Trophoblast cell (in vitro differentiated cells and primary cell): ENCODE results near the gene PDE4D.

Experiments used
- DNase-seq, 2 donors: peaks; one replicate each; pipeline ENCODE4 v3.0.0-alpha.2; 2016
- H2AFZ ChIP-seq: 2 replicates; pipeline ENCODE4 v1.6.1; 2013; ENCODE audit warnings: low read length, moderate library complexity, mild to moderate bottlenecking; ENCODE audit not compliant: insufficient read depth, poor library complexity
- H2AK5ac ChIP-seq: 2 replicates; pipeline ENCODE4 v1.6.1; 2013; ENCODE audit warnings: mild to moderate bottlenecking, low read length
- H2BK120ac ChIP-seq: 2 replicates; pipeline ENCODE4 v1.6.1; 2013; ENCODE audit warnings: low read length, mild to moderate bottlenecking, moderate library complexity; ENCODE audit not compliant: insufficient read depth, poor library complexity
- H2BK12ac ChIP-seq: 2 replicates; pipeline ENCODE4 v1.6.1; 2013; ENCODE audit warnings: mild to moderate bottlenecking, low read length, moderate library complexity
- H2BK5ac ChIP-seq: 2 replicates; pipeline ENCODE4 v1.6.1; 2013; ENCODE audit warnings: low read length, low read depth, moderate library complexity, mild to moderate bottlenecking; ENCODE audit not compliant: poor library complexity
- H3K14ac ChIP-seq: 2 replicates; pipeline ENCODE4 v1.6.1; 2013; ENCODE audit warnings: mild to moderate bottlenecking, low read length
- H3K18ac ChIP-seq: 2 replicates; pipeline ENCODE4 v1.6.1; 2013; ENCODE audit warnings: mild to moderate bottlenecking, low read length
- H3K23ac ChIP-seq: 2 replicates; pipeline ENCODE4 v1.6.1; 2013; ENCODE audit warnings: low read length
- H3K27ac ChIP-seq: 2 replicates; pipeline ENCODE4 v1.5.1; 2013; ENCODE audit warnings: low read depth, mild to moderate bottlenecking, inconsistent platforms, low read length, moderate library complexity
- H3K27me3 ChIP-seq: 2 replicates; pipeline ENCODE4 v1.6.1; 2013; ENCODE audit warnings: inconsistent platforms, mild to moderate bottlenecking, low read length, moderate library complexity; ENCODE audit not compliant: insufficient read depth
- H3K36me3 ChIP-seq, 2 experiments: 1 replicate in 1 of 2; 2 replicates in 1 of 2; pipeline ENCODE4 v1.6.1; 2013; ENCODE audit warnings: low read length in 2 of 2, mild to moderate bottlenecking in 2 of 2, moderate library complexity in 1 of 2; ENCODE audit not compliant: insufficient read depth in 2 of 2, control insufficient read depth in 1 of 2
- H3K4ac ChIP-seq: 2 replicates; pipeline ENCODE4 v1.6.1; 2013; ENCODE audit warnings: low read depth, mild to moderate bottlenecking, low read length, moderate library complexity
- H3K4me1 ChIP-seq, 2 experiments: 1 replicate in 1 of 2; 2 replicates in 1 of 2; pipeline ENCODE4 v1.6.1; 2013; ENCODE audit warnings: low read length in 2 of 2, mild to moderate bottlenecking in 2 of 2, moderate library complexity in 1 of 2; ENCODE audit not compliant: insufficient read depth in 2 of 2, control insufficient read depth in 1 of 2
- H3K4me2 ChIP-seq: 2 replicates; pipeline ENCODE4 v1.6.1; 2013; ENCODE audit warnings: inconsistent platforms, mild to moderate bottlenecking, low read length, moderate library complexity
- H3K4me3 ChIP-seq: 2 replicates; pipeline ENCODE4 v1.5.1; 2013; ENCODE audit warnings: mild to moderate bottlenecking, low read depth, low read length, inconsistent platforms
- H3K79me1 ChIP-seq: one replicate; pipeline ENCODE4 v1.6.1; 2013; ENCODE audit warnings: low read length
- H3K79me2 ChIP-seq: 2 replicates; pipeline ENCODE4 v1.6.1; 2013; ENCODE audit warnings: low read length, mild to moderate bottlenecking; ENCODE audit not compliant: control insufficient read depth, insufficient read depth, poor library complexity
- H3K9ac ChIP-seq: 2 replicates; pipeline ENCODE4 v1.6.1; 2013; ENCODE audit warnings: mild to moderate bottlenecking, low read length
- H3K9me3 ChIP-seq: 2 replicates; pipeline ENCODE4 v1.6.1; 2013; ENCODE audit warnings: low read depth, mild to moderate bottlenecking, control low read depth, inconsistent platforms, low read length; ENCODE audit not compliant: insufficient read depth
- H4K12ac ChIP-seq: 2 replicates; pipeline ENCODE4 v1.6.1; 2013; ENCODE audit warnings: low read depth, mild to moderate bottlenecking, low read length, moderate library complexity
- H4K8ac ChIP-seq: 2 replicates; pipeline ENCODE4 v1.6.1; 2013; ENCODE audit warnings: low read depth, mild to moderate bottlenecking, low read length, moderate library complexity
- H4K91ac ChIP-seq: one replicate; pipeline ENCODE4 v1.6.1; 2013; ENCODE audit warnings: low read depth, mild to moderate bottlenecking, low read length, moderate library complexity
- WGBS: extraction: QIAGEN DNeasy Blood & Tissue Kit; methylation state at CpG from one replicate; pipeline ENCODE4 v1.1.7; 2013; ENCODE audit warnings: missing lambda C conversion rate; ENCODE audit not compliant: insufficient read length, insufficient coverage; ENCODE audit errors: extremely low coverage; 5-methylcytosine and 5-hydroxymethylcytosine counted together

The PDE4D gene

DNA sequence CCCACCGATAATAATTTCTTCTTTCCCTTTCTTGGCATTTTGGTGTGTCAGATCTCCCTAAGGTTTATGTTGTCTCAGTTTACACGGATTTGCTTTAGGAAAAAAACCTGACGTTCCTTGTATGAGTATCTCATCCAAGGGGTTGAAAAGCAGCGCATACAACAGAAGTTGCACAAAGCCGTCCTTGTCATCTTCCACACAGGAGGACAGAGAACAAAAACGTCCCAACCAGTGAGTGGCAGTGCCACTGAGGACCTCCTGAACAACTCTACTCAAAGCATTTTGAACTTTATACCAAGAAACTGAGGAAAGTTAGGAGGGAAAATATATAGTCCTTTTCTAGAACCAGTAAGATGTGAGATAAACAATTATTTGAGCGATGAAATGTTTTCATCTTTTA, 547.0 kb downstream of the PDE4D start:
- no peak overlapping the region for H3K23ac ChIP-seq
- H3K27me3 ChIP-seq, result no peaks in the 10 kb centered on the region
- no peak overlapping the region for H4K91ac ChIP-seq
- no peaks in the 10 kb centered on the region for H3K79me2 ChIP-seq
- H3K4me1 ChIP-seq, result no peaks in the 10 kb centered on the region
- no peak overlapping the region for H2AK5ac ChIP-seq
- WGBS, result 100% methylated on average over 1 of the region's 7 CpGs
- H4K12ac ChIP-seq, result no peak overlapping the region
- H4K8ac ChIP-seq, result no peak overlapping the region
- H3K14ac ChIP-seq, result no peak overlapping the region
- no peak overlapping the region for H2AFZ ChIP-seq
- no peak overlapping the region for H2BK5ac ChIP-seq
- H3K4me2 ChIP-seq, result no peak overlapping the region
- H3K9me3 ChIP-seq, result no peaks in the 10 kb centered on the region
- no peak overlapping the region for H3K9ac ChIP-seq
- no peak overlapping the region for H3K18ac ChIP-seq
- no peaks in the 10 kb centered on the region for H3K79me1 ChIP-seq
- H2BK120ac ChIP-seq, result no peak overlapping the region
- no peak overlapping the region for H3K4me3 ChIP-seq
- DNase-seq, result no peak
- H3K4ac ChIP-seq, result no peak overlapping the region
- no peak overlapping the region for H3K27ac ChIP-seq
- no peaks in the 10 kb centered on the region for H3K36me3 ChIP-seq
- H2BK12ac ChIP-seq, result no peak overlapping the region

DNA sequence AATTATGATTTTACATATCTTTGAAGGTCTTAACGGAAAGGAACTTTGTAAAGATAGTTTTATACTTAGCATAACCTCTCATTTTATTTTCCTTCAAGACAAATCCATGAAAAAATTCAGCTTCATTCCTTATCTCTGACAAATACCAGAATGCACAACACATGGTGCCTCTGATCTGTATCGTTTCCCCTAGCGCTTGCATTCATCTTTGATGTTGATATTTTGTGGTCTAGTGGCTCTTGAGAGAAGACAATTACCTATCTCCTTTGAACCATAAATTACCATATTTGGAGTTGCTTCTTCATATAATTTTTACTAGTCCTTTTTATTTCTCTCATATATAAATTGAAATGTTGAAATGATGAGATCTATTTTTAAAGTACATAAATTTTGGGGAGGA, 551.3 kb downstream of the PDE4D start:
- H3K4me2 ChIP-seq, result no peak overlapping the region
- no CpG with 5 or more reads among the region's 3 CpGs for whole genome bisulfite sequencing
- H4K12ac ChIP-seq, result no peak overlapping the region
- no peak overlapping the region for H3K18ac ChIP-seq
- no peak overlapping the region for H2BK12ac ChIP-seq
- no peak overlapping the region for H3K23ac ChIP-seq
- H3K9ac ChIP-seq, result no peak overlapping the region
- no peak overlapping the region for H2BK120ac ChIP-seq
- no peaks in the 10 kb centered on the region for H3K9me3 ChIP-seq
- no peaks in the 10 kb centered on the region for H3K4me1 ChIP-seq
- H2BK5ac ChIP-seq, result no peak overlapping the region
- H3K4me3 ChIP-seq, result no peak overlapping the region
- H4K8ac ChIP-seq, result no peak overlapping the region
- H3K36me3 ChIP-seq, result no peaks in the 10 kb centered on the region
- no peak overlapping the region for H3K4ac ChIP-seq
- no peak overlapping the region for H4K91ac ChIP-seq
- no peaks in the 10 kb centered on the region for H3K27me3 ChIP-seq
- H2AFZ ChIP-seq, result no peak overlapping the region
- peak; percentile 14 to 59 for DNase-seq
- no peaks in the 10 kb centered on the region for H3K79me1 ChIP-seq
- H3K14ac ChIP-seq, result no peak overlapping the region
- no peak overlapping the region for H3K27ac ChIP-seq
- no peak overlapping the region for H2AK5ac ChIP-seq
- no peaks in the 10 kb centered on the region for H3K79me2 ChIP-seq

- H3K27me3 ChIP-seq, result no peaks in the 10 kb centered on the region
- H2BK5ac ChIP-seq, result no peak overlapping the region
- no peak overlapping the region for H3K4me2 ChIP-seq
- H3K27ac ChIP-seq, result no peak overlapping the region
- H3K36me3 ChIP-seq, result no peaks in the 10 kb centered on the region
- H4K8ac ChIP-seq, result no peak overlapping the region
- H3K79me1 ChIP-seq, result no peaks in the 10 kb centered on the region
- H3K79me2 ChIP-seq, result no peaks in the 10 kb centered on the region
- no peak overlapping the region for H3K9ac ChIP-seq
- no peak overlapping the region for H2BK120ac ChIP-seq
- DNase-seq, result peak; percentile 12 to 54
- H3K4ac ChIP-seq, result no peak overlapping the region
- H3K14ac ChIP-seq, result no peak overlapping the region
- H2AK5ac ChIP-seq, result no peak overlapping the region
- H3K4me3 ChIP-seq, result no peak overlapping the region
- no peak overlapping the region for H3K18ac ChIP-seq
- H2BK12ac ChIP-seq, result no peak overlapping the region
- H3K9me3 ChIP-seq, result no peaks in the 10 kb centered on the region
- H2AFZ ChIP-seq, result no peak overlapping the region
- no peaks in the 10 kb centered on the region for H3K4me1 ChIP-seq
- no peak overlapping the region for H3K23ac ChIP-seq
- no CpG with 5 or more reads among the region's 4 CpGs for WGBS
- H4K91ac ChIP-seq, result no peak overlapping the region
- no peak overlapping the region for H4K12ac ChIP-seq
Observed at GRCh38 chr5:59341760-59342159, 551.8 kb downstream of the PDE4D start.

DNA sequence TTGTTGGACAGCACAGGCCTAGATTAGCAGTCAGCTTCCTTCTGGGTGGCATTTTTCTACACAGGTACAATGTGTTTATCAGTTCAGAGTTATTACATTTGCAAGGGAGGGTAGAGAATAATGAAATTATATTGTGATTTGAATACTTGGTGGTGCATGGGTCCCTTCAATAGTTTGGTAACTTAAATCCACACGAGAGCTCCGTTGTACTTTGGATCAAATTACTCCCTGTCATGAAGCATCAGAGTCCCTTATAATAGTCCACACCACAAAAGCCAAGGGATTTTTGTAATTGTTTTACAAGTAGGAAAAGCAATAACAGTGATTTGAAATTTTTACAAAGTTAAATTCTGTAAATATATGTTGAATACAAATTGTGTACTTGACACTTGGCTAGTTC, 552.4 kb downstream of the PDE4D start:
- no peak overlapping the region for H3K4me3 ChIP-seq
- no peak overlapping the region for H2BK12ac ChIP-seq
- no peak overlapping the region for H4K8ac ChIP-seq
- no peak overlapping the region for H4K91ac ChIP-seq
- no CpG with 5 or more reads among the region's 2 CpGs for WGBS
- H3K23ac ChIP-seq, result no peak overlapping the region
- no peak overlapping the region for H3K18ac ChIP-seq
- H3K9me3 ChIP-seq, result no peaks in the 10 kb centered on the region
- H3K4me1 ChIP-seq, result no peaks in the 10 kb centered on the region
- no peak overlapping the region for H2AFZ ChIP-seq
- no peak for DNase-seq
- no peak overlapping the region for H3K4ac ChIP-seq
- no peak overlapping the region for H2BK5ac ChIP-seq
- no peak overlapping the region for H3K9ac ChIP-seq
- H3K27me3 ChIP-seq, result no peaks in the 10 kb centered on the region
- H3K27ac ChIP-seq, result no peak overlapping the region
- H3K14ac ChIP-seq, result no peak overlapping the region
- no peaks in the 10 kb centered on the region for H3K79me1 ChIP-seq
- H4K12ac ChIP-seq, result no peak overlapping the region
- H3K36me3 ChIP-seq, result no peaks in the 10 kb centered on the region
- H2BK120ac ChIP-seq, result no peak overlapping the region
- H2AK5ac ChIP-seq, result no peak overlapping the region
- no peaks in the 10 kb centered on the region for H3K79me2 ChIP-seq
- H3K4me2 ChIP-seq, result no peak overlapping the region
